C4-2B (cell line): ENCODE results near the gene CHST8.

Source experiments
- H3K27ac ChIP-seq: fragments of 450-650 bp; 2 replicates; pipeline ENCODE4 v1.5.1; 2017
- ZFX ChIP-seq: fragments of 450-650 bp; IDR thresholded peaks from 2 replicates; pipeline ENCODE4 v1.6.1; 2017
- TF ChIP-seq, protein P1 (sequence below): fragments of 450-650 bp; conservative IDR thresholded peaks from 2 replicates; pipeline ENCODE4 v1.5.1; 2017; ENCODE audit warnings: mild to moderate bottlenecking

CHST8 gene

DNA sequence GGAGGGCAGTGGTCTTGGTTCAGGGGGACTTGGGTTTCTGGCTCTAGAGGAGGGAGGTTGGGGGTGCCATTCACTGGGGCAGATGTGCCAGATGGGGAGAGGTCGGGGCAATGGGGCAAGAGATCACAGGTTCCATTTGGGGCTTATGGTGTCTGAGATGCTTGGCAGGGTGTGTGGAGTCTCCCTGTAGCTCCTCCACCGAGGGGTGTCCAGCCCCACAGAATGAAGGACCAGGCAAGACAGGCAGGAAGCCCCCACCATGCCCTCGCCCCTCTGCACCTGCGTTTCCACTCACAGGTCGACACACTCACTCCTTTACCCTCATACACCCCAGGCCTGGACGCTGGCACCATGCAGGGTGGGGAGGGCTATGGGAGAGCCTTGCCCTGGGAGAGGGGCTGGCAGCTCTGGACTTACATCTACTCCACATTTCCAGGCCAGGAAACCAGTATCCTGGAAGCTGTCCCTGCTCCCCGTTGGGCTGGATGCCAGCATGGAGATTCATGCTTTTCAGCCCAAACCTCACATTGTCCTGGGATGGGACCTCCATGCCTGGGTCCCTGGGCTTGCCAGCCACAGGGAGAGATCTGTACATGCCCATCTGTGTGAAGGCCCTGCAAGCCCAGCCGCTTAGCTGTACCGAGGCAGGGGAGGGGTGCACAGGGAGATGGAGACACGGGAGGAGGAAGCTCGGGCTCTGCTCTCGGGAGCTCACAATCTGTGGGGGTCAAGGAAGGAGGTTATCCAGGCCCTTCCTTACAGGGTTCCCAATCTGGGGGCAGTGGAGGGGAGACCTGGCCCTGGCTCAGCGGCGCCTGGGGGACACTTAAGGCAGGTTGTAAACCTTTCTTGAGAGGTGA is 77.1 kb downstream of the CHST8 start:
- no peak overlapping the region for H3K27ac ChIP-seq
- TF ChIP-seq, protein P1, sequence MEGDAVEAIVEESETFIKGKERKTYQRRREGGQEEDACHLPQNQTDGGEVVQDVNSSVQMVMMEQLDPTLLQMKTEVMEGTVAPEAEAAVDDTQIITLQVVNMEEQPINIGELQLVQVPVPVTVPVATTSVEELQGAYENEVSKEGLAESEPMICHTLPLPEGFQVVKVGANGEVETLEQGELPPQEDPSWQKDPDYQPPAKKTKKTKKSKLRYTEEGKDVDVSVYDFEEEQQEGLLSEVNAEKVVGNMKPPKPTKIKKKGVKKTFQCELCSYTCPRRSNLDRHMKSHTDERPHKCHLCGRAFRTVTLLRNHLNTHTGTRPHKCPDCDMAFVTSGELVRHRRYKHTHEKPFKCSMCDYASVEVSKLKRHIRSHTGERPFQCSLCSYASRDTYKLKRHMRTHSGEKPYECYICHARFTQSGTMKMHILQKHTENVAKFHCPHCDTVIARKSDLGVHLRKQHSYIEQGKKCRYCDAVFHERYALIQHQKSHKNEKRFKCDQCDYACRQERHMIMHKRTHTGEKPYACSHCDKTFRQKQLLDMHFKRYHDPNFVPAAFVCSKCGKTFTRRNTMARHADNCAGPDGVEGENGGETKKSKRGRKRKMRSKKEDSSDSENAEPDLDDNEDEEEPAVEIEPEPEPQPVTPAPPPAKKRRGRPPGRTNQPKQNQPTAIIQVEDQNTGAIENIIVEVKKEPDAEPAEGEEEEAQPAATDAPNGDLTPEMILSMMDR, result no peak
- TF ChIP-seq ZFX, result no peak

DNA sequence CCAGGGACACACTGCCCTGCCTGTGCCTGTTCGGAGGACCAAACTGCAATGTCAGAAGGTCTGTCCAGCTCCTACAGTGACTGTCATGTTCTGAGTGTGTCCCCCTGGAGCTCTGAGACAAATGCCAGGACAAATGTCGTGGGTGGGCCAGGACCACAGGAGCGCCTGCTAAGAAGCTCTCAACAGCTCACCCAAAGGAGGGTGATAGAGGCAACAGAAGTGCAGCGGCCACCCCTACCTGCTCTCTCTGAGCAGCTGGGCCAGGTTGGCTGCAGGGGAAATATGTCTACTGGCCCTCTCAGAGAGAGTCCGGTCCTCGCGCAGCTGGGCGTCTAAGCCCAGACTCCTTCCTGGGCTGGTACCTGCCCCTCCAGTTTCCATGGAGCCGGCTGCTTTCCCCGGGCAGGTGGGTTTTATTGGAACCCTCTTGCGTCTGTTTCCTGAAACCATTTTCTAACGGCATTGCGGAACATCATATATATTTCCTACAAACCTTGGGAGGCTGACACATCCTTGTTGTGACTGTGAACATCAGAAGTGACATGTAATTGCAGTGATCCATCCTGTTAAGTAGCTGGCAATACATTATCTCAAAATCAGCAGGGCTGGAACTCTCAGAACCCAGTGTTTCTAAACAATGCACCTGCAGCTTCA is 78.1 kb downstream of the CHST8 start:
- no peak for TF ChIP-seq ZFX
- TF ChIP-seq, protein P1, result no peak
- no peak overlapping the region for H3K27ac ChIP-seq

DNA sequence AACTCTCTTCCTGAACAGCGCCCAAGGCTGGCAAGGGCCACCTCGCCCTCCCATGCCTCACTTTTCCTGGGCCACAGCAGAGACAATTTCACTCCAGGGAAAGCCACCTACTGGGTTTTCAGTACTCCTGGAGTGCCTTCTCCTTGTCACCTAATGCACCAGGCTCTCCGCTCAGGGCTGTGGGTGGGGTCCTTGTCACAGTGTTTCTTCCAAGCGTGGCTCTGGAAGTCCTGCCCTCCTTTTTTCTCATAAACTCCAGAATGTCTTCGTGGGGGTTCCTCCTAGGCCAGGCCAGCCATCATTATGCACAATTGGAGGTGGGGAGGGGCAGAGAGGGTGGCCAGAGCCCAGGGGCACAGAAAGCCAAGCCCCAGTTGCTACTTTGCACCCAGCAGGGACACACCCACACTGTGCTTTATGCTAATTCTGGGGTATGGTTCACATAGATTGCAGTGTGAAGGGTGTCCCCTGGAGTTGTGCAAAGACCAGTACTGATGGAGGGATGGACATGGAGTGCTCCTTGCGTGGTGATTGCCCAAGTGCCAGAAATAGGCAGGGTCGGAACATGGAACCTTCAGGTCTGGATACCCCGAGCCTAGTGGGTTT is 78.8 kb downstream of the CHST8 start:
- TF ChIP-seq, protein P1, result no peak
- no peak for TF ChIP-seq ZFX
- no peak overlapping the region for H3K27ac ChIP-seq

DNA sequence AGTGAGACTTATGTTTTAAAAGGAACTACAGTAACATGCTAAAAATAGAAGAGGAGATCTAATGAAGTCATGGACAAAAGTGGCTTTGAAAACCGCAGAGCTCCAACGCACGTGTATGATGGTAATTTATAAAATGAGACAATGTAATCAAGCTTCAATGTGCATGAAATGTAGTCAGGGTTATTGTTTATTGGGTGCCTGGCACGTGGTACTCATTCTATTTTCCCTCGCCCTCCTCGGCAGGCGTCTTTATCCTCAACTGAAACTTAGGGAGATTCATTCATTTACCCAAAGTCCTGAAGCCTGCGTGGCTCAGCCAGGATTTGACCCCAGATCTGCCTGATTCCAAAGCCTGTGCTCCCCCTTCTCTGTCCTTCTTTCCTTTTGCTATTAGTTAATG is 79.8 kb downstream of the CHST8 start:
- TF ChIP-seq ZFX, result no peak
- TF ChIP-seq, protein P1, result no peak
- H3K27ac ChIP-seq, result no peak overlapping the region

DNA sequence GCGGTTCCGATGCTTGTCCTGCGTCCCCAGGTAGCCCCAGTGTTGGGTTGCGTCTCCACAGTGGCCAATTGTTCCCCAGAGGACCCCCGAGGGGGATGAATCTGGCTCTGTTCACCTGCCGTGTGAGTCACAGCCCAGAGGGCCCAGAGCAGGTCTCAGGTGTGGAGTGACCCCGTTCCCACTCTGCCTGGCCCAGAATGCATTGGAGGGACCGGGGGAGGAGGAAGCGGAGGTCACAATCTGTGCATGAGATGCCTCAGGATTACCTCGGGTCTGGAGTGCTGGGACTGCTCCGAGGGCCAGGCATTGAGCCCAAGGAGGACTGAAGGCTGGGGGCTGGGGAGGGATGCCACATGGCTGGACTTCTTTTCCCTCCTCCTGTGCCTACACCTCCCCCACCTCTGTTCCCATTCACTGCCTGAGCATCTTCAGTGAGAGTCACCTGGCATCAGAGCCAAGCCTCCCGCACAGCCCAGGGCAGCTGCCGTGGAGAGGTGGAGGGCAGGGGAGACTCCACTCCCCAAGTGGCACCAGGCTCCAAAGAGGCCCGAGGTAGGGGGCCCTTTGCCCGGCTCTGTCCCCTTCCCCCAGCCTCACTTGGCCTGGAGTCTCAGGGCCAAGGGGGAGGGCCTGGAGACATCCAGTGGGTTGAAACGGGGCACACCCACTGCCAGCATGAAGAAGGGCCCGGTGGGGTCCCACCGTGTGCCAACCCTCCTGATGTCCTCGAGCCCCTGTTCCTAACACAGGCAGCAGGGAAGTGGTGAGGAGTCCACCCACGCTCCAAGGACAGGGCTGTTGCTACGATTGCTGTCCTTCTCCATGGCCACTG is 81.1 kb downstream of the CHST8 start:
- TF ChIP-seq ZFX, result no peak
- TF ChIP-seq, protein P1, result no peak
- no peak overlapping the region for H3K27ac ChIP-seq

DNA sequence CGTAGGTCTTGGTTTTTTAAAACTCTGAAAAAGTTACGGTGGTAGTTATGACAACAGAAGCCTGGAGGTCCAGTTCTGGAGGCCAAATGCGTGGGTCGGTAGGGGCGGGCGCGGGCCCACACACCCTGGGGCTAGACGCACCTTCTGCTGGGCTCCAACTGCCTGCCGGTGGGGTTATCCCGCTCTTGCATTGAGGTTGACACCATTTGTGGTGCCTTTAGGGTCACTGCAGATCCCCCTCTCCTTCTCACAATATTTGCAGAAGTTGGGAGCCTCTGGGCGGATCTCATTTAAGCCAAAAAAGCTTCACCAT is 81.6 kb downstream of the CHST8 start:
- no peak for TF ChIP-seq ZFX
- TF ChIP-seq, protein P1, result no peak
- H3K27ac ChIP-seq, result no peak overlapping the region
